ENCODE data around the gene SBNO2. TPM values are rescaled to one million over a fixed set of nuclear protein-coding genes. Genes with fewer than 3 reads are reported as not detected.

The SBNO2 gene
- total and polyA plus RNA-seq, 9 of the 15 experiments (the other 6 are each of a cell fraction or from before 2014, with no cell fraction given), result 0.01 to 46.2 (median 6.7) TPM

GRCh38 chr19:1103708-1104310, 70.3 kb downstream of the SBNO2 start, which contains the start of gene GPX4 (continued):
- TF ChIP-seq ZNF592 (IDR thresholded peaks at IDR 0.05) (no peak), ZBTB33 (CRISPR knock-in tag; IDR thresholded peaks at IDR 0.05) (no peak), KDM5B (IDR thresholded peaks at IDR 0.05; ENCODE audit: insufficient replicate concordance, low read depth, low read length) (peak; percentile 97), ATF7 (IDR thresholded peaks at IDR 0.05) (peak; percentile 63), ZKSCAN8 (CRISPR knock-in tag; IDR thresholded peaks at IDR 0.05) (no peak), FOXA3 (CRISPR knock-in tag; conservative IDR thresholded peaks at IDR 0.05 in 1 of 2, IDR thresholded peaks at IDR 0.05 in 1 of 2) (no peak; a peak in 1 of 4 replicates), CHCHD3 (CRISPR knock-in tag; IDR thresholded peaks at IDR 0.05) (peak; percentile 69; the same call in 1 of the 2 replicates), MXI1 (IDR thresholded peaks at IDR 0.05; ENCODE audit: low read depth, low read length) (no peak), ZNF398 (CRISPR knock-in tag; IDR thresholded peaks at IDR 0.05) (no peak), MYC (IDR thresholded peaks at IDR 0.05; ENCODE audit: low read depth, low read length) (0 out of 2 replicates have a peak, but pooled peaks have one; percentile 16), MYC (CRISPR knock-in tag; IDR thresholded peaks at IDR 0.05; ENCODE audit: borderline replicate concordance, low read depth) (no peak), RBM34 (IDR thresholded peaks at IDR 0.05; ENCODE audit: borderline replicate concordance, insufficient read depth, low read length) (no peak; the same call in 1 of the 2 replicates), CREBBP (IDR thresholded peaks at IDR 0.05; ENCODE audit: low read depth, low read length) (no peak), BRD9 (IDR thresholded peaks at IDR 0.05; ENCODE audit: low read depth, partially characterized antibody) (no peak), NFIC (IDR thresholded peaks at IDR 0.05) (peak; percentile 61), THAP7 (CRISPR knock-in tag; IDR thresholded peaks at IDR 0.05) (peak; percentile 72; the same call in 1 of the 2 replicates), ZNF830 (CRISPR knock-in tag; IDR thresholded peaks at IDR 0.05) (no peak), PML (IDR thresholded peaks at IDR 0.05; ENCODE audit: low read length) (peak; percentile 63; the same call in 1 of the 2 replicates), EGR1 (conservative IDR thresholded peaks at IDR 0.05) (no peak)
